ENCODE results near the gene CD1C. TPM values are rescaled to one million over a fixed set of nuclear protein-coding genes. Genes with fewer than 3 reads are reported as not detected.
A peak's percentile ranks its signal among the peaks of the same experiment; 100 is the strongest.
"Not testable (repeated sequence)": the region's sequence is repeated elsewhere in the genome, so short reads cannot be mapped to it uniquely, and the experiment has no call there.

The CD1C gene
- total RNA-seq (2014; rRNA removed; shearing (Covaris generic)): not detected in 2 replicates

DNA sequence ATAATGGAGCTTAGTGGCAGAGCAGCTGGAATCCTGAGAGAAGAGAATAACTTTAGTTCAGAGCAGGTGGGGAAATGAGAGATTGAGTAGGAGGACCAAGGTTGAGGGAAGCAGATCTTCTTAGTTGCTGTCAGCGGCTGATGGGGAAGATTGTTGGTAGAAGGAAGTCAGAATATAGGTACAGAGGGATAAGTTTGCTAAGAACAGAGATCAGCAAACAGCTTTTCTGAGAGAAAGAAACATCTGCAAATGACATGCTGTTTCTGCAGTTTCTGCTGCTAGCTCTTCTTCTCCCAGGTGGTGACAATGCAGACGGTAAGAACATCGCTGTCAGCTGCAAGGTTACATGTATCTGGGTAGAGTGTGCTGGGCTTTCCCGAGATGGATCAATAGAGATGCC is at the start of gene CD1C:
Gene CD1C, plus strand, starts transcription at position 113 of the 400 bp plus-strand sequence. Its CDS starts 142 bp downstream, at position 255.
- DNase-seq (ENCODE audit: low spot score): no peak

DNA sequence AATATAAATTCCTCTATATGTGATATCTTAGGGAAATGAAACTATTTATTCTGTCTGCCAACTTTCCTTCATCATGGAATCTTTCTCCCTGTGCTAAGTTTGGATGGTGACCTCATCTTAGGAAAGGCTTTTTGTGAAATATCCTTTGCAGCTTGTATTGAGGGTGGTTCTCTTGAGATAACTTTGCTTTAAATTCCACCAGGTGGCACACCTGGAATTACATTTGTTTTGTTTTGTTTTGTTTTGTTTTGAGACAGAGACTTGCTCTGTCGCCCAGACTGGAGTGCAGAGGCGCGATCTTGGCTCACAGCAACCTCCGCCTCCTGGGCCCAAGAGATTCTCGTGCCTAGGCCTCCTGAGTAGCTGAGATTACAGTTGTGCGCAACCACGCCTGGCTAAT is 43.1 kb upstream of the CD1C start:
- no peak for DNase-seq (ENCODE audit: low spot score)

DNA sequence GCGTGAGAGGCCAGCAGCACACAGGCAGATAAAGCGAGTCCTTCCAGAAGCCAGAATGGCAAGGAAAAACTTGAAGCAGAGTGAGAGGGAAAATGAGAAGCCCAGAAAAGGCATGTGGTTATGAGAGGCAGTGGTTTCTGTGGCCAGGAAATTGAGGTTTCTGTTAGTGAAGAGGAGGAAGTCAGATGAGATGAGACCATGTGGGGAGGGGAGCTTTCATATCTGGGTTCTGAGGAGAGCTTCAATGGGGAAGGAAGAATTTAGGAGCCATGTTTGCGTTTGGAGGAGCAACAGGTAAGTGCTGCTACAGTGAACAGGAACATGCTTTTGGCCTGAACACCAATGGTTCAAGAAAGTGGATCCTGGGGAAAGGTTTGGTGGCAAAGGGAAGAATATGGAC is 41.6 kb upstream of the CD1C start:
- DNase-seq (ENCODE audit: low spot score): peak; percentile 4

DNA sequence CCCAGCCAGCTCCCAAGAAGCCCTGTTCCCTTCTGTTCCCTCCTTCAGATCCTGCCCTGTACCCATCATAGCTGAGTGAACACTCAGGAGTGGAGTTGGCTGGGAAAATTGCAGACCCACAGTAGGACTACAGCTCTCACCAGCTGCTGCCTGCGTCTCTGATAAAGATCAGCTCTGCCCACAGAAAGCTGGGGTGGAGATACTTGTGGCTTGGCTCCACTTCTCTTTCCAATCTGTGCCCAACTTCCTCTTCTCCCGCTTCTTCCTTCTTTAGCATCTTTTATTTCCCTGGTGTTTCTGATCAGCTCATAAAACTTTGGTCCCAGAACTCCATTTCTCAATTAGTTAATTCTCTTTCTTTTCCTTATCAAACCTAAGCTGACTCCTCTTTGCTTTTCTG is 41.0 kb upstream of the CD1C start:
- no peak for DNase-seq (ENCODE audit: low spot score)

DNA sequence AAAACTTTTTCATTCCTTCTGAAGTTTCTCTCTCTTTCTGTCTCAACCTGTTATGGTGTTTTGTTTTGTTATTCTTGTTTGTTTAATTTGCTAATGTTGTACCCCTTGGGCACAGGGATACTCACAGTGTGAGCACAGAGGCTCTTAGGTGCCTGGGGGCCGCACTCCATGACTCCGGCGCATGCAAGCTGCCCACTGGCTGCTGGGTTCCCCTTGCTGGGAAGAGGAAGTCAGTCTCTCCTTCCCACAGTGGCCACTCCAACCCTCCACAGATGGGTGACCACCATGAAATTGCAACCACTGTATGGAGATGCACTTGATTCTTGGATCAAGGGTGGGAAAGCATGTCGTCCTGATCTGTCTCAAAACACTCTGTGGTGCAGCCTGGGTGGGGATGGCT is 40.1 kb upstream of the CD1C start:
- DNase-seq (ENCODE audit: low spot score): no peak

DNA sequence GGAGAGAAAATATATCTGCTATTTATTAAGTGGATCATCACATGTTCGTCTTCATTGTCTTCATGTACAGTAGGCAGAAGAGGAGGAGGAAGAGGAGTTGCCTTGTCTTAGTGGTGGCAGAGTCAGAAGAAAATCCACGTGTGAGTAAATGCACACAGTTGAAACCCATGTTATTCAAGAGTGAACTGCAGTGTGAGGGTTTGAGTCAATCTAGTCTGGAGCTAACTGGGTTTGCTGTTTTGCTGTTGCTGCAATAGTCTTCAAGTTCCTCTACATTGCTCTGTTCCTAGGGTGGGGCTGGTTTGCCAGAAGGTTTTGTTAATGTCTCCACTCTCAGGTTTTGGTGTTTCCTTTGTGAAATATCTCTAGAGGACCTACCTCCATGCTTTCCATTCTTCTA is 38.6 kb upstream of the CD1C start:
- DNase-seq (ENCODE audit: low spot score): no peak

DNA sequence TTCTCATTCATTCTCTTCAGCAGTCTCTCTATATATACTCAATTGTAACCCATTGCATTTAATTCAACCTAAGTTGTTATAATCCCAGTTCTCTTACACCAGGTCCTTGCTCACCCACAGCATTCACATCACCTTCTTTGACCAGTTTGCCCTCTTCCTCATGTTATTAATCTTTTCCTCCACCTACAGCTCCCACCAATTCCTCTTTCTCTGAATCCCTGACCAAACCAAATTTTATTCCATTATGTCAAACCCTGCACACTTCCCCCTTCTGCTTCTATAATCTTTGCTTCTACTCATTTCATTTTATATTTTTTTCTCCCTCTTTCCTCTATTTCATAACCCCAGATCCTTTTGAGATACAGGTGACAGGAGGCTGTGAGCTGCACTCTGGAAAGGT is 34.1 kb upstream of the CD1C start:
- no peak for DNase-seq (ENCODE audit: low spot score)

DNA sequence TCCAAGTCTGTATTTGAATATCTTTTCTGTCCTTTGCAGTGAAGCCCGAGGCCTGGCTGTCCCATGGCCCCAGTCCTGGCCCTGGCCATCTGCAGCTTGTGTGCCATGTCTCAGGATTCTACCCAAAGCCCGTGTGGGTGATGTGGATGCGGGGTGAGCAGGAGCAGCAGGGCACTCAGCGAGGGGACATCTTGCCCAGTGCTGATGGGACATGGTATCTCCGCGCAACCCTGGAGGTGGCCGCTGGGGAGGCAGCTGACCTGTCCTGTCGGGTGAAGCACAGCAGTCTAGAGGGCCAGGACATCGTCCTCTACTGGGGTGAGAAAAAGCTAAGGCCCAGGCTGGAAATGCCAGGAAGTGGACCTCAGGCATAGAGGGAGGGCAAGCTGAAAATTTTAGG is 33.0 kb upstream of the CD1C start:
- not testable (repeated sequence) for DNase-seq (ENCODE audit: low spot score)

DNA sequence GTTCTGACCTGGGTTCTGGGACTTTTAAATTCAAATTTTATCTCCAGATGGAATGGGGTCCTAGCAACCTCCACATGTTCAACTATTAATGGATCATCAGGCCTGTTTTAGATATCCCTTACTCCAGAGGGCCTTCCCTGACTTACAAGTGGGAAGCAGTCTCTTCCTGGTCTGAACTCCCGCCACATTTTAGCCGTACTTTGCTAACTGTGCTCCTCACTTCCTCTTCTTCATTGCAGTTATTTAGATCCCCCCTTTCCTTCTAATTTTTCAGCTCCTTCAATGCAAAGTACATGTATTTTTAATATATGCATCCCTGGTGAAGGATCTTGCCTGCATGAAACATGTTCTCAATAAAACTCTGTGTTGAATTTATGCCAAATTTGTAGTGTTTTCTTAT is 31.8 kb upstream of the CD1C start:
- no peak for DNase-seq (ENCODE audit: low spot score)

DNA sequence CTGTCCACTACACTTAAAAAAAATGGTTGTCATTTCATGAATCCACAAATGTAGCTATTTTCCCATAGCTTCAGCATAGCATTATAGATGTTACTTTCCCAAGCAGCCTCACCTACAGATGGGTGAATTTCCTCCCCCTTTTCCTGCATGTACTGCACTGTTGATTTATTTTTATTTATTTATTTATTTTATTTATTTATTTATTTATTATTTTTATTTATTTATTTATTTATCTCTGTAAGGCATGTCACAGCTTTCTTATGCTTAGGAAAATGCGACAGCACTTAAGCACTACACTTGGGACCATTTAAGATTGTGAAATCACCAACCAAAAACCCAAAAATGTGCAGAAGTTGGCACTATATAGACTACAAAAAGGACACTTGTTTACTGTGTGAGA is 30.6 kb upstream of the CD1C start:
- no peak for DNase-seq (ENCODE audit: low spot score)

DNA sequence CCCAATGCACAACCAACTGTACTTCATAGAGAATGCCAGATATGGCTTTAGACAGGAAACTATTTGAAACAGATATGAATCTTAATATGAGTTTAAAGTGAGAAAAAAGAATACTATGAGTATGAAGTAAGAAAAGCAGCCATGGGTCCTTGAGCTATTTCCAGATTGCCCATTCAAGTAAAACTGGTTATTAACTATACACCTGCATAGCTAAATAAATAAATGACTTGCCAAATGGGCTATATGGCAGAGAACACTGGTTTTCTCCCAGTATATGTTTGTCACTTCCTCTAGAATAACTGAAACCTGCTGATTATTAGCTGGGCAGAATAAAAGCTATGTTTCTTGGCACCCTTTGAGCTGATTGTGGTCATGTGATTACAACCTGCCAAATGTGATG is 17.0 kb upstream of the CD1C start:
- no peak for DNase-seq (ENCODE audit: low spot score)

DNA sequence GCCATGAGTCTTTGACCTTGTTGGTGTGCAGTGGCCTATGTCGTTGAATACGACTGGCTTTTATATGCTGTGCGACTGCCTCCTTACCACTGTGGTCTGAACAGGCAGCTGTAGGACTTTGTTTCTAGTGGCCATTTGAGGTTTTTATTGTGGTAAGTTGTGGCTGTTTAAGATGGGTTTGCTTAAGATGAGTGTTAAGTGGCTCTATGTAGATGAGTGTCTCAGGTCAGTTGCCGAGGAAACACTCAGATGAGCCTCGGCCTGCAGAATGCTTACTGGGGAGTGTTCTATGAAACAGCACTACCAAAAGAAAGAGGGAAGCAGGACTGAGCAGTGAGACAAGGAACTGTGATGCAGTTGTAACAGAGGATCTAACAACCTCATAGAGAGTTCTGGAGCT is 14.9 kb upstream of the CD1C start:
- no peak for DNase-seq (ENCODE audit: low spot score)

DNA sequence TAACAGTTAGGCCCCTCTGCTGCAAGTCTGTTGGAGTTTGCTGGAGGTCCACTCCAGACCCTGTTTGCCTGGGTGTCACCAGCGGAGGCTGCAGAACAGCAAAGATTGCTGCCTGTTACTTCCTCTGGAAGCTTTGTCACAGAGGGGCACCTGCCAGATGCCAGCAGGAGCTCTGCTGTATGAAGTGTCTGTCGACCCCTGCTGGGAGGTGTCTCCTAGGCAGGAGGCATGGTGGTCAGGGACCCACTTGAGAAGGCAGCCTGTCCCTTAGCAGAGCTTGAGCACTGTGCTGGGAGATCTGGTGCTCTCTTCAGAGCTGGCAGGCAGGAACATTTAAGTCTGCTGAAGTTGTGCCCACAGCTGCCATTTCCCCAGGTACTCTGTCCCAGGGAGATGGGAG is 7.3 kb upstream of the CD1C start:
- not testable (repeated sequence) for DNase-seq (ENCODE audit: low spot score)

DNA sequence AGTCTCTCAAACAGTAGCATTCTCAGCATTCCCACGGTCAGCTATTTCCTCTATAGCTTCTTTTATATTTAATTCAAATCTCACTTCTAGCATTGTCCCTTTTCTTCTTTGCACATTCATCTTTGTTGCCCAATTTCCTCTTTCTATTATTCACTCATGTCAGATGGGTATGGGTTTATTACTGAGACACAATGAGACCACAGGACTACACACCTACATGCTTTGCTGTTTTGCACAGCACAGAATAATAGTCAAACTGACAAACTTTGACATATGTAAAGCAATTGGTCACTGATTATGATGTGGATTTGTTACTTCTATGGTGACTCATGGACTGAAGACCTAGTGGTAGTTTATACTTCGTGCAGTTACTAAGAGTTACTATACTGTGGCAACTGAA is 5.8 kb upstream of the CD1C start:
- no peak for DNase-seq (ENCODE audit: low spot score)

DNA sequence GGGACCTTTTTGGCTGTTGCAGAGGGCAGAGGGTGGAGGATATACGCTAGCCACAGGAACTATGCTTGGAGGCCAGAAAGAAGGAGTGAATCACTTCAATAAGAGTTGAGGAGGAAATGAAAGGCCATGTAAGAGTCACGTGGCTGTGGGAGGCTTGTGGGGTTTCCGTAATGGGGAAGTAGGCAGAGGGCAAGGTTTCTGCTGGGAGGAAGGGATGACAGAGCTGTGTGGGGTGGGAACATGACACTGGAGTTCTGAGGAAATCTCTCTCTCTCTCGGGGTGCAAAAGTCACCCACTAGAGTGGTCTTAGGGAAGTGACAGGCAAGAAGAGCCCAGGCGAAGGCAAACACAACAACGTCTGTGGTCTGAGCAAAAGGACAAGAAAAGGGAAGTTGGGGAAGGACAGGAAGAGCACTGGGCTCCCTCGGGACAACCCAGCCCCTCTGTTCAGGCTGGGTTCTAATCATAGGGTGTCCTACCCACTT is 3.9 kb upstream of the CD1C start:
- DNase-seq (ENCODE audit: low spot score): no peak

DNA sequence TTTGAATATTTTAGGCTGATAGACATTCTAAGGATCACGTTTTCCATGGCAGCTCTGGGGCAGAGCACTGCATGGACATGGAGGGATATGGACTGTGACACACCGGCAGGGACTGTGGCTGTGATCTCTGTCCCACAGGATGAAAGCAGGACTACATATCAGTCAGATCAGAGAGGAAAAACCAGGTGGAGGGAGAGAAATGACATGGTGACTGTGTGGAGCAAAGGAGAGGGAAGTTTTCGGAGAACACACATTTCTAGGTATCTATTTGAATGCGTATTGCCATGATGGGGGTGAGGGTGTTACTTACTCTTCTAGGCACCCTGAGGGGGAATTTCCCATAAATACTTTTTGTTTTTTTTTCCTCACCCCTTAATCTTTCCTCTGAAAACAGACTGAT is 3.2 kb upstream of the CD1C start:
- no peak for DNase-seq (ENCODE audit: low spot score)

DNA sequence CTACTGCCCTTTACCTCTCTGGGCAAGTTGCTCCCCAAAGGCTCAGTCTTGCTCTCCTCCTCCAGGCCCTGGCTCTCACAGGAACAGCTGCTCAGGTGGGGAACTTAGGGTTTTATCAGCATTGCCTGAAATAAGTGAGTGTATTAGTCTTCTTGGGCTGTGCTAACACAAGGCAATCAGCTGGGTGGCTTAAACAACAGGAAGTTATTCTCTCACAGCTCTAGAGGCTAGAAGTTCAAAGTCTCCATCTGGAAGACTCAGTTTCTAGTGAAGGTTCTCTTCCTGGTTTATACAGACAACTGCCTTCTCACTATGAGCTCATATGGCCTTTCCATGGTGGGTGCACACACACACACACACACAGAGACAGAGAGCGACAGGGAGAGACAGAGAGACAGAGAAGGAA is 2.8 kb upstream of the CD1C start:
- DNase-seq (ENCODE audit: low spot score): no peak

DNA sequence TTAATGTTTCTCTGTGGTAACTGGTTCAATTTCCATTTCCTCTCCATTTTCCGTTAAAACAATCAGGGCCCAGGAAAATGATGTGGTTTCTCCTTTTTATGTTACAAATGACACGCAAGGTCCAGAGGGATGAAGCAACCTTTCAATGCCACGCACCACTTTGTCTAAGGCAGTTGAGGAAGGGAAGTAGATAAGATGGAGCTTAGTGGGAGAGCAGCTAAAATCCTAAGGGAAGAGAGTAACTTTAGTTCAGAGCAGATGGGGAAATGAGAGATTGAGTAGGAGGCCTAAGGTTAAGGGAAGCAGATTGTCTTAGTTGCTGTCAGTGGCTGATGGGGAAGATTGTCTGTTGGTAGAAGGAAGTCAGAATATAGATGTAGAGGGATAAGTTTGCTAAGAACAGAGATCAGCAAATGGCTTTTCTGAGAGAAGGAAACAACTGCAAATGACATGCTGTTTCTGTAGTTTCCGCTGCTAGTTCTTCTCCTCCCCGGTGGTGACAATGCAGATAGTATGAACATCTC is 660 bp downstream of the CD1C start:
- no peak for DNase-seq (ENCODE audit: low spot score)

DNA sequence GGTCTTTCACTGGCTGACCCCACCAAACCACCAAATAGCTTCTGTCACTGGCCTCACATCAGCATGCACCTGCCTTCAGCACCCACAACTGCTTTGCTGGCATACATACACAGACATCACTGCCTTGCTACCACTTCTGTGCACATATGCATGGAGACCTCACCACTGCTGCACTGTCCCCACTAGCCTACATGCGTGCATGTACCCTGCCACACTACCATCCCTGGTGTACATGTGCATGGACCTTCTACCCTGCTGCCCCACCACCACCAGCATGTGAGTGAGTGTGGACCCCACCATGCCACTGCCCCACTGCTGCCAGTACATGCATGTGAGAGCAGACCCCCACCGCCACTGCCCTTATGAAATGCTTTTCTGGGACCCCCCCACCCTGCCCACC is 6.1 kb downstream of the CD1C start:
- no peak for DNase-seq (ENCODE audit: low spot score)

DNA sequence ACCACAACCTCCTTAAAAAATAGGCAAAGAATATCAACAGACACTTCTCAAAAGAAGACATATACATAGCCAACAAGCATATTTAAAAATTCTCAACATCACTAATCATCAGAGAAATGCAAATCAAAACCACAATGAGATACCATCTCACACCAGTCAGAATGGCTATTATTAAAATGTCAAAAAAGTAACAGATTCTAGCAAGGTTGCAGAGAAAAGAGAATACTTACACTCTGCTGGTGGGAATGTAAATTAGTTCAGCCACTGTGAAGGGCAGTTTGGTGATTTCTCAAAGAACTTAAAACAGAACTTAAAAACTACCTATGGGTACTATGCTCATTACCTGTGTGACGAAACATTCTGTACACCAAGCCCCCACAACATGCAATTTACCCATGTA is 20.9 kb downstream of the CD1C start:
- no peak for DNase-seq (ENCODE audit: low spot score)

DNA sequence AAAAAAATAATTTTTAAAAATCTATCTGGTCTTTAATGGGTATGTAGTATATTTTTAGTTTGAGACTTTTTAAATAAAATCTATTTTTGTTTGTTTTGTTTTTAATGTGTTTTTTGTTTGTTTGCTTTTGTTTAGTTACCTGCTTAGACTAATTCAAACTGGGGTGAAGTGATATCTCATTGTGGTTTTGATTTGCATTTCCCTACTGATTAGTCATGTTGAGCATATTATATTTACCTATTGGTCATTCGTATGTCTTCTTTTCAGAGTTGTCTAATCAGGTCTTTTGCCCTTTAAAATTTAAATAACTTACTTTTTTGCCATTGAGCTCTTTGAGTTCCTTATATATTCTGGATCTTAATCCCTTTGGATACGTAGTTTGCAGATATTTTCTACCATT is 21.3 kb downstream of the CD1C start:
- DNase-seq (ENCODE audit: low spot score): no peak

DNA sequence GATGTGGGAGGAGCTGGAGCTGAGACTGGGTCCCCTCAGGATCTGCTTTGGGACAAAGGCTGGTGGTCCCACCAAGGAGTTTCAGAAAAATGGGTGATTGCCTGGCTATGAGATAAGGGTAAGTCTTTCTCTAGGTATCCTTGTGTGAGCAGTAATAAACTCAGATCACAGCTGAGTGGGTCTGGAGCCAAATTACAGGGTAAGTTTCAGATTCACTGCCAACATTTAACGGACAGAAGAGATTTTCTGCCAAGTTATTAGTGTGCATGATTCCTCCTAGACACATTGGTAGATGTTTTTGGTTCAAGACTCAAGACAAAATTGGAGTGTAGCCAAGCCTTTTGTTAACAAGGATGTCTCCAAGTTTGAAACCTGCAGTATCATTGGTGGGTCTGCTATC is 34.1 kb downstream of the CD1C start:
- no peak for DNase-seq (ENCODE audit: low spot score)

DNA sequence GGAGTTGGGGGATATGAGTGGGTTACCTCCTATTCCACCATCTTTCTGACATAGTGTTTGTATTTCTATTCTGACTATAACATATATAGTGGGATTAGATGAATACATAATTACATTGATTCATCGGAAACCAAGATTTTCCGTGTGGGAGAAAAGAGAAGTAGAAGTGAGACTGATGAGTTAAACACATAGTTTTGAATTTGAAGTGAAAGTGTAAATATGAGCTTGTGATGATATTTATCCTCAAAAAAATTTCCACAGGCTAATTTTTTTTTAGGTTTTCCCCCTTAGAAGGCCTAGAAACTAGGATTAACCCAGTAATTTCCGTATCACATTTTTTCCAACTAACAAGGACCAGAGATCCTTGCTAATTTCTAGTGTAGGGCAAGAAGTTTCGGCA is 34.7 kb downstream of the CD1C start:
- DNase-seq (ENCODE audit: low spot score): no peak

DNA sequence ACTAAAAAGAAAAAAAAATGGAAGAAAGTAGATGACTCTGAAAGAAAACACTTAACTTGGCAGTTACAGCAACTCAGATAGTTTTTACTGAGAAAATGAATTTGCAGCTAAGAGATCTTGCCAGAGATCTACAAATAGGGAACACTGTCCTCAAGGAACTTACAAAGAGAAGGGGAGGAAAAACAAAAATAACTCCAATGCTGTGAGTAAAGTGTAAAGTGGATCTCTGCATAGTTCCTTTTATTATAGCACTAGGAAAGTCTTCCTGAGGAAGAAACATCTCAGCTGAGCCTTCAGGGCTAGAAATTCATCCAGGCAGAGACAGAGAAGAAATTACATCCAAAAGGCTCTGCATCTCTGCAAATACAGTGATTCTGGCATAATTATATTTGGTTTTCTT is 37.8 kb downstream of the CD1C start:
- DNase-seq (ENCODE audit: low spot score): no peak

DNA sequence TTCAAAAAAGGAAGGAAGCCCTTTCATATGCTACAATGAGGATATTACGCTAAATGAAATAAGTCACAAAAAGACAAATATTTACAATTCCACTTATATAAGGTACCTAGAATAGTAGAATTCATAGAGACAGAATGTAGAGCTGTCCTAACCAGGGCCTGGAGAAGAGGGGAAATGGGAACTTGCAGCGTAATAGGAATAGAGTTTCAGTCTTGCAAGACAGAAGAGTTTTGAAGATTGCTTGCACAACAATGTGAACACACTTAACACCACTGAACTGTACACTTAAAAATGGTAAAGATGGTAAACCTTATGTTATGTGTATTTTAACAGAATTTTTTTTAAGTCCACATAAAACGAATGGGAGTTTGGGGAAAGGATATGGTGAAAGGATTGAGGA is 38.7 kb downstream of the CD1C start:
- no peak for DNase-seq (ENCODE audit: low spot score)

Measured in H4 (cell line).